HG03571 (cell line): ENCODE measurements around the gene EHD4.

Source experiments
- ATAC-seq: cut with Tn5 transposase; IDR thresholded peaks from one replicate; pipeline ENCODE4 v1.9.1; 2021; ENCODE audit not compliant: unreplicated experiment

The EHD4 gene

GRCh38 chr15:41958002-41958420, 14.3 kb downstream of the EHD4 start:
- ATAC-seq, result no peak

- no peak for ATAC-seq
Measured at GRCh38 chr15:41957021-41957897, 15.1 kb downstream of the EHD4 start.

- ATAC-seq, result no peak
Measured at GRCh38 chr15:41955807-41956525, 16.4 kb downstream of the EHD4 start.

GRCh38 chr15:41955100-41955499, 17.3 kb downstream of the EHD4 start:
- no peak for ATAC-seq

- ATAC-seq, result no peak
Measured at GRCh38 chr15:41954036-41954435, 18.3 kb downstream of the EHD4 start.

- no peak for ATAC-seq
Measured at GRCh38 chr15:41952013-41952563, 20.3 kb downstream of the EHD4 start.

- no peak for ATAC-seq
Measured at GRCh38 chr15:41951571-41951970, 20.8 kb downstream of the EHD4 start.

- ATAC-seq, result no peak
Measured at GRCh38 chr15:41950489-41950888, 21.9 kb downstream of the EHD4 start.

GRCh38 chr15:41950127-41950483, 22.3 kb downstream of the EHD4 start:
- ATAC-seq, result no peak

- no peak for ATAC-seq
Measured at GRCh38 chr15:41949401-41950126, 22.8 kb downstream of the EHD4 start.

GRCh38 chr15:41948490-41948889, 23.9 kb downstream of the EHD4 start:
- no peak for ATAC-seq

- ATAC-seq, result no peak
Measured at GRCh38 chr15:41946970-41947369, 25.4 kb downstream of the EHD4 start.

GRCh38 chr15:41945731-41946130, 26.6 kb downstream of the EHD4 start:
- no peak for ATAC-seq

GRCh38 chr15:41945221-41945620, 27.1 kb downstream of the EHD4 start:
- no peak for ATAC-seq

- ATAC-seq, result no peak
Measured at GRCh38 chr15:41944313-41944940, 27.9 kb downstream of the EHD4 start.

GRCh38 chr15:41943543-41944312, 28.6 kb downstream of the EHD4 start:
- no peak for ATAC-seq

GRCh38 chr15:41942886-41943285, 29.5 kb downstream of the EHD4 start:
- no peak for ATAC-seq

- no peak for ATAC-seq
Measured at GRCh38 chr15:41941644-41942415, 30.5 kb downstream of the EHD4 start.

GRCh38 chr15:41940441-41940857, 31.9 kb downstream of the EHD4 start:
- no peak for ATAC-seq
